GM12878 (cell line): ENCODE results near the gene TTC22. TPM values are rescaled to one million over a fixed set of nuclear protein-coding genes. Genes with fewer than 3 reads are reported as not detected.

Experiments
- ATAC-seq: fragments of 200-7000 bp; cut with Tn5 transposase; 3 replicates; pipeline ENCODE4 v1.9.1; 2020; ENCODE audit warnings: mild to moderate bottlenecking, moderate library complexity
- BruUV-seq: library from RNA; stranded (reverse); fragments of 400-500 nt; replicated peaks from 2 replicates; lab custom pipeline; 2021; lab: Mats Ljungman, UMichigan
- CTCF ChIA-PET: fragments of 300-600 bp; sonication (Branson Sonifier 250); formaldehyde crosslinking; extraction: SDS; loops from one replicate; lab custom pipeline; 2021; ENCODE audit warnings: inconsistent platforms; lab: Yijun Ruan, JAX
- POLR2A ChIA-PET: fragments of 350-600 bp; formaldehyde crosslinking; extraction: SDS; loops from one replicate; lab custom pipeline; 2021; ENCODE audit warnings: inconsistent platforms; lab: Charles Lee
- RAD21 ChIA-PET: fragments of 300-600 bp; sonication (Branson Sonifier 250); formaldehyde crosslinking; loops from one replicate; lab custom pipeline; 2023; ENCODE audit warnings: antibody characterized with exemption; ENCODE audit not compliant: unreplicated experiment; lab: Charles Lee
- SMC1A ChIA-PET: fragments of 300-600 bp; sonication (Branson Sonifier 250); formaldehyde crosslinking; loops from one replicate; lab custom pipeline; 2023; ENCODE audit not compliant: unreplicated experiment, uncharacterized antibody; lab: Charles Lee
- DNase-seq: peaks from one replicate; pipeline ENCODE4 v3.0.0-alpha.2; 2011; ENCODE audit warnings: low read depth, low spot score
- FAIRE-seq: peaks from 3 replicates; lab custom pipeline; 2011; peaks lifted over from hg19 to GRCh38; lab: Jason Lieb, UNC
- H2AFZ ChIP-seq: 2 replicates; pipeline ENCODE4 v1.6.0; 2011; ENCODE audit warnings: low read depth, low read length, control low read depth; ENCODE audit not compliant: control insufficient read depth
- H3K27ac ChIP-seq: 2 replicates; pipeline ENCODE4 v1.5.1; 2011; ENCODE audit warnings: control low read depth; ENCODE audit not compliant: control insufficient read depth, insufficient read depth
- H3K27me3 ChIP-seq, 2 experiments: replicated peaks in 1 of 2; 2 replicates each; pipeline versions ENCODE4 v1.6.0 to v1.6.1; 2011; ENCODE audit warnings: low read length in 1 of 2; ENCODE audit not compliant: control insufficient read depth in 2 of 2, insufficient read depth in 2 of 2
- H3K36me3 ChIP-seq, 2 experiments: 2 replicates each; pipeline ENCODE4 v1.5.1; 2011; ENCODE audit warnings: low read length in 1 of 2; ENCODE audit not compliant: control insufficient read depth in 2 of 2, insufficient read depth in 2 of 2
- H3K4me1 ChIP-seq: 2 replicates; pipeline ENCODE4 v1.6.1; 2011; ENCODE audit warnings: mild to moderate bottlenecking, low read length, moderate library complexity, mixed read lengths; ENCODE audit not compliant: control insufficient read depth, insufficient read depth
- H3K4me2 ChIP-seq: 2 replicates; pipeline ENCODE4 v1.6.0; 2011; ENCODE audit warnings: control low read depth; ENCODE audit not compliant: control insufficient read depth, insufficient read depth
- H3K4me3 ChIP-seq: fragments of 200-600 bp; sonication (generic); 2 replicates; pipeline ENCODE4 v1.5.1; 2016
- H3K79me2 ChIP-seq: 2 replicates; pipeline ENCODE4 v1.6.0; 2011; ENCODE audit warnings: low read length; ENCODE audit not compliant: control insufficient read depth, insufficient read depth
- H3K9ac ChIP-seq: 2 replicates; pipeline ENCODE4 v1.8.0; 2011; ENCODE audit warnings: low read length, control low read depth, mixed read lengths; ENCODE audit not compliant: control insufficient read depth, insufficient read depth
- H3K9me3 ChIP-seq: replicated peaks from 3 replicates; pipeline ENCODE4 v1.5.1; 2011; ENCODE audit warnings: mild to moderate bottlenecking, low read length; ENCODE audit not compliant: control insufficient read depth, insufficient read depth
- H4K20me1 ChIP-seq: 2 replicates; pipeline ENCODE4 v1.6.0; 2011; ENCODE audit not compliant: control insufficient read depth, insufficient read depth
- CEBPB ChIP-seq, 2 experiments: fragments of 150-350 bp in 1 of 2; IDR thresholded peaks; 2 replicates each; pipeline ENCODE4 v1.6.1; 2012 to 2014; ENCODE audit warnings: low read depth in 2 of 2, low read length in 2 of 2, borderline replicate concordance in 1 of 2, inconsistent platforms in 1 of 2
- CEBPZ ChIP-seq: fragments of 150-350 bp; IDR thresholded peaks from 2 replicates; pipeline ENCODE4 v1.6.1; 2016; ENCODE audit warnings: low read depth, low read length
- ELK1 ChIP-seq: IDR thresholded peaks from 2 replicates; pipeline ENCODE4 v1.6.1; 2012; ENCODE audit warnings: low read depth, low read length, improper control_type of control experiment
- FOXM1 ChIP-seq: IDR thresholded peaks from 2 replicates; pipeline ENCODE4 v1.6.1; 2012; ENCODE audit warnings: low read depth, mild to moderate bottlenecking, inconsistent platforms, low read length, moderate library complexity
- KDM1A ChIP-seq: fragments of 200-600 bp; sonication (generic); IDR thresholded peaks from 2 replicates; pipeline ENCODE4 v1.6.1; 2016; ENCODE audit warnings: borderline replicate concordance
- MLLT1 ChIP-seq: fragments of 450-650 bp; IDR thresholded peaks from 2 replicates; pipeline ENCODE4 v1.6.1; 2016; ENCODE audit warnings: mild to moderate bottlenecking
- SIX5 ChIP-seq: IDR thresholded peaks from 2 replicates; pipeline ENCODE4 v1.6.1; 2011; ENCODE audit warnings: mild to moderate bottlenecking, low read depth, low read length, moderate library complexity; ENCODE audit not compliant: severe bottlenecking
- SMAD5 ChIP-seq: IDR thresholded peaks from 2 replicates; pipeline ENCODE4 v1.6.1; 2016; ENCODE audit warnings: antibody characterized with exemption, low read depth
- SMARCA5 ChIP-seq: fragments of 450-650 bp; IDR thresholded peaks from 2 replicates; pipeline ENCODE4 v1.6.1; 2017; ENCODE audit warnings: mild to moderate bottlenecking
- SUPT20H ChIP-seq: IDR thresholded peaks from 2 replicates; pipeline ENCODE4 v1.6.1; 2011; ENCODE audit warnings: low read depth, mild to moderate bottlenecking, low read length, moderate library complexity, borderline replicate concordance; ENCODE audit not compliant: control insufficient read depth
- ZBTB4 ChIP-seq: fragments of 450-650 bp; formaldehyde crosslinking; IDR thresholded peaks from 2 replicates; pipeline ENCODE4 v1.4.0; 2022; ENCODE audit warnings: mild to moderate bottlenecking, moderate library complexity
- ZNF384 ChIP-seq: IDR thresholded peaks from 2 replicates; pipeline ENCODE4 v1.6.1; 2012; ENCODE audit warnings: low read depth, mild to moderate bottlenecking, low read length, improper control_type of control experiment, borderline replicate concordance
- WGBS: methylation state at CpG from one replicate; pipeline ENCODE4 v1.1.6; 2016; ENCODE audit warnings: low lambda C conversion rate; ENCODE audit not compliant: insufficient replicate concordance, insufficient coverage; ENCODE audit errors: missing lambda C conversion rate; 5-methylcytosine and 5-hydroxymethylcytosine counted together
- in situ Hi-C: fragments of 300-500 bp; cut with MboI; formaldehyde crosslinking; loops from 9 replicates; pipeline ENCODE4 v1.14.3; 2018; ENCODE audit warnings: mixed read lengths
- intact Hi-C: fragments of 100-400 bp; cut with micrococcal nuclease; formaldehyde crosslinking; loops from one replicate; pipeline ENCODE4 v1.14.2; 2022; ENCODE audit not compliant: unreplicated experiment
- polyA plus RNA-seq, 11 experiments: library from polyadenylated mRNA; depleted of rRNA in 4 of 11; unstranded in 6 of 11; stranded (reverse) in 5 of 11; fragments of >200 nt; fragmentation: Nextera tagmentation in 4 of 11; fragmentation: Illumina TruSeq in 1 of 11; extraction: Ambion mirVana in 4 of 11; extraction: Trizol in 1 of 11; gene quantifications; 1 replicate in 1 of 11; 2 replicates in 10 of 11; pipeline versions ENCODE4 v1.2.1 to v1.2.3, GENCODE V29; 2011 to 2016; ENCODE audit warnings: inconsistent platforms in 2 of 11, missing spikeins in 2 of 11, low read depth in 1 of 11
- total RNA-seq, 4 experiments: library from RNA; depleted of rRNA in 3 of 4; stranded (reverse); fragments of >200 nt in 3 of 4; fragmentation: Illumina TruSeq in 1 of 4; extraction: Trizol in 1 of 4; gene quantifications; 2 replicates each; pipeline versions ENCODE4 v1.2.1 to v1.2.3, GENCODE V29; 2013 to 2021

The TTC22 gene
- total and polyA plus RNA-seq, 10 of the 15 experiments (the other 5 are each of a cell fraction or from before 2014, with no cell fraction given), result 0.64 to 5.1 (median 1.9) TPM

GRCh38 chr1:54782156-54782555 is 19.0 kb downstream of the TTC22 start (continued):
- TF ChIP-seq CEBPZ (no peak), ELK1 (no peak), SUPT20H (no peak)

- in situ Hi-C loops, result no loop called here
- SMC1A ChIA-PET, result interaction anchor here (0.8 kb wide), 1 partner anchor 11 kb away, joined by 3 read pairs; no protein-coding TSS in a partner anchor
- no peak overlapping the region for H2AFZ ChIP-seq
- no peaks in the 10 kb centered on the region for H3K36me3 ChIP-seq
- H3K27me3 ChIP-seq, result no peaks in the 10 kb centered on the region
- H3K79me2 ChIP-seq, result no peaks in the 10 kb centered on the region
- no peak for ATAC-seq
- FAIRE-seq, result no peak
- no peak overlapping the region for H3K4me2 ChIP-seq
- H3K9ac ChIP-seq, result no peak overlapping the region
- no peaks in the 10 kb centered on the region for H4K20me1 ChIP-seq
- CTCF ChIA-PET, result interaction anchor here (2.0 kb wide), 1 partner anchor 20 kb away, joined by 4 read pairs; the partner anchor contains the start of gene TTC22
- intact Hi-C loops, result no loop called here
- WGBS, result 94% methylated on average over 35 of the region's 74 CpGs
- no peaks in the 10 kb centered on the region for H3K4me1 ChIP-seq
- no peaks in the 10 kb centered on the region for H3K9me3 ChIP-seq
- no TSS peak for BruUV-seq
- DNase-seq, result no peak
- RAD21 ChIA-PET, result no interaction called here
- H3K27ac ChIP-seq, result no peak overlapping the region
- no peak overlapping the region for H3K4me3 ChIP-seq
- POLR2A ChIA-PET, result no interaction called here
- TF ChIP-seq ZBTB4 (no peak), ZNF384 (no peak), SIX5 (no peak), FOXM1 (no peak), SMAD5 (no peak), SMARCA5 (no peak), MLLT1 (no peak), CEBPB (IDR thresholded peaks at IDR 0.05; ENCODE audit: borderline replicate concordance in 1 of 2, low read depth in 2 of 2, low read length in 2 of 2) (no peak), KDM1A (no peak)
These were observed 19.9 kb downstream of the TTC22 start for GRCh38 chr1:54781023-54781723.
